Measurements from ENCODE around the gene SCG5.

SCG5 gene

GRCh38 chr15:32682569-32682968 lies 41.1 kb downstream of the SCG5 start:
- TF ChIP-seq ISL1 (CRISPR knock-in tag; IDR thresholded peaks at IDR 0.05) (peak; percentile 31; the same call in 1 of the 2 replicates), ZNF8 (CRISPR knock-in tag; IDR thresholded peaks at IDR 0.05) (no peak), ZFP30 (CRISPR knock-in tag; IDR thresholded peaks at IDR 0.05) (no peak), ZFP3 (CRISPR knock-in tag; IDR thresholded peaks at IDR 0.05) (0 out of 2 replicates have a peak, but pooled peaks have one; percentile 12), ARNTL (CRISPR knock-in tag; IDR thresholded peaks at IDR 0.05; ENCODE audit: borderline replicate concordance, low read depth) (no peak), TCF4 (CRISPR knock-in tag; IDR thresholded peaks at IDR 0.05; ENCODE audit: borderline replicate concordance) (no peak)
- peak; percentile 74 for ATAC-seq

- no peak for TF ChIP-seq CSDC2 (CRISPR knock-in tag; IDR thresholded peaks at IDR 0.05)
- TF ChIP-seq ZNF8 (CRISPR knock-in tag; IDR thresholded peaks at IDR 0.05), result no peak
- TF ChIP-seq OSR1 (CRISPR knock-in tag; IDR thresholded peaks at IDR 0.05), result no peak
- no peak for TF ChIP-seq ZFP30 (CRISPR knock-in tag; IDR thresholded peaks at IDR 0.05)
- no peak for TF ChIP-seq RARB (CRISPR knock-in tag; IDR thresholded peaks at IDR 0.05)
- no peak for TF ChIP-seq PATZ1 (CRISPR knock-in tag; IDR thresholded peaks at IDR 0.05; ENCODE audit: borderline replicate concordance)
- peak; percentile 18; the same call in 2 of the 3 replicates for ATAC-seq
Observed at GRCh38 chr15:32682977-32683630, 41.6 kb downstream of the SCG5 start.

GRCh38 chr15:32683906-32684584 lies 42.5 kb downstream of the SCG5 start:
- no peak for TF ChIP-seq BACH2 (CRISPR knock-in tag; IDR thresholded peaks at IDR 0.05; ENCODE audit: borderline replicate concordance)
- no peak for TF ChIP-seq ZNF8 (CRISPR knock-in tag; IDR thresholded peaks at IDR 0.05)
- TF ChIP-seq SNAI2 (CRISPR knock-in tag; IDR thresholded peaks at IDR 0.05), result no peak
- TF ChIP-seq GLIS3 (CRISPR knock-in tag; IDR thresholded peaks at IDR 0.05), result no peak
- no peak for TF ChIP-seq ZNF565 (CRISPR knock-in tag; conservative IDR thresholded peaks at IDR 0.05; ENCODE audit: low read depth)
- TF ChIP-seq TOX (CRISPR knock-in tag; IDR thresholded peaks at IDR 0.05; ENCODE audit: borderline replicate concordance), result no peak
- TF ChIP-seq ISL1 (CRISPR knock-in tag; IDR thresholded peaks at IDR 0.05), result no peak
- TF ChIP-seq TCF4 (CRISPR knock-in tag; IDR thresholded peaks at IDR 0.05; ENCODE audit: borderline replicate concordance), result no peak
- TF ChIP-seq CREB5 (CRISPR knock-in tag; IDR thresholded peaks at IDR 0.05; ENCODE audit: low read depth), result no peak
- TF ChIP-seq POU6F1 (CRISPR knock-in tag; IDR thresholded peaks at IDR 0.05; ENCODE audit: borderline replicate concordance, low read depth), result no peak
- no peak for TF ChIP-seq ZNF70 (CRISPR knock-in tag; IDR thresholded peaks at IDR 0.05)
- no peak for TF ChIP-seq PPARA (CRISPR knock-in tag; IDR thresholded peaks at IDR 0.05; ENCODE audit: borderline replicate concordance)
- peak; percentile 64 for ATAC-seq

- ATAC-seq, result no peak
- TF ChIP-seq POU6F1 (CRISPR knock-in tag; IDR thresholded peaks at IDR 0.05; ENCODE audit: borderline replicate concordance, low read depth) (no peak), PATZ1 (CRISPR knock-in tag; IDR thresholded peaks at IDR 0.05; ENCODE audit: borderline replicate concordance) (no peak), BACH2 (CRISPR knock-in tag; IDR thresholded peaks at IDR 0.05; ENCODE audit: borderline replicate concordance) (no peak), GLIS3 (CRISPR knock-in tag; IDR thresholded peaks at IDR 0.05) (no peak)
Observed at GRCh38 chr15:32685576-32685975, 44.1 kb downstream of the SCG5 start.

Data from SK-N-SH treated with all-trans-retinoic acid at 6 μM for 48 hours (cell line).